HepG2 (cell line): ENCODE data around the gene ARMC3. TPM values are rescaled to one million over a fixed set of nuclear protein-coding genes. Genes with fewer than 3 reads are reported as not detected.
"Not testable (repeated sequence)": the region's sequence is repeated elsewhere in the genome, so short reads cannot be mapped to it uniquely, and the experiment has no call there.

Experiments
- ATAC-seq: fragments of 200-7000 bp; cut with Tn5 transposase; 3 replicates; pipeline ENCODE4 v1.9.1; 2020; ENCODE audit warnings: mild to moderate bottlenecking, moderate library complexity
- BruUV-seq: library from RNA; stranded (reverse); fragments of 400-500 nt; replicated peaks from 2 replicates; lab custom pipeline; 2021; lab: Mats Ljungman, UMichigan
- CTCF ChIA-PET: fragments of 300-600 bp; formaldehyde crosslinking; extraction: SDS; loops from one replicate; lab custom pipeline; 2021; ENCODE audit warnings: low total read pairs, inconsistent platforms, low intra/inter-chr PET ratio; lab: Yijun Ruan, JAX
- POLR2A ChIA-PET: fragments of 350-600 bp; sonication (Branson Sonifier 250); formaldehyde crosslinking; loops from one replicate; lab custom pipeline; 2020; ENCODE audit warnings: antibody characterized with exemption, inconsistent platforms; lab: Yijun Ruan, JAX
- DNase-seq: peaks from one replicate; pipeline ENCODE4 v3.0.0-alpha.2; 2015; ENCODE audit warnings: low spot score
- FAIRE-seq: peaks from 3 replicates; lab custom pipeline; 2011; peaks lifted over from hg19 to GRCh38; lab: Jason Lieb, UNC
- H2AFZ ChIP-seq: one replicate; pipeline ENCODE4 v1.6.1; 2011; ENCODE audit warnings: low read length, inconsistent platforms
- H3K27ac ChIP-seq: fragments of 300-600 bp; 3 replicates; pipeline ENCODE4 v1.8.0; 2011; ENCODE audit warnings: mixed run types, mild to moderate bottlenecking, mixed read lengths, low read length, inconsistent platforms; ENCODE audit not compliant: insufficient read depth; ENCODE audit errors: extremely low read length
- H3K27me3 ChIP-seq, 2 experiments: fragments of 200-600 bp in 1 of 2; 2 replicates in 1 of 2; 3 replicates in 1 of 2; pipeline versions ENCODE4 v1.6.0 to v1.8.0; 2011; ENCODE audit warnings: low read length in 2 of 2, mild to moderate bottlenecking in 2 of 2, moderate library complexity in 2 of 2, inconsistent platforms in 1 of 2; ENCODE audit not compliant: insufficient read depth in 2 of 2, control insufficient read depth in 1 of 2
- H3K36me3 ChIP-seq, 2 experiments: fragments of 200-600 bp in 1 of 2; replicated peaks in 1 of 2; 2 replicates in 1 of 2; 3 replicates in 1 of 2; pipeline versions ENCODE4 v1.5.1 to v1.8.0; 2011; ENCODE audit warnings: low read length in 2 of 2, inconsistent platforms in 1 of 2; ENCODE audit not compliant: insufficient read depth in 2 of 2, control insufficient read depth in 1 of 2
- H3K4me1 ChIP-seq: 2 replicates; pipeline ENCODE4 v1.5.1; 2012; ENCODE audit warnings: low read length, inconsistent platforms; ENCODE audit not compliant: insufficient read depth
- H3K4me2 ChIP-seq: 2 replicates; pipeline ENCODE4 v1.6.0; 2011; ENCODE audit warnings: low read depth, low read length, inconsistent platforms
- H3K4me3 ChIP-seq, 3 experiments: fragments of 200-600 bp in 1 of 3; sonication (generic), shearing (Covaris generic) in 1 of 3; replicated peaks in 1 of 3; 2 replicates each; pipeline ENCODE4 v1.5.1; 2011 to 2016; ENCODE audit warnings: low read length in 3 of 3, inconsistent platforms in 2 of 3, low read depth in 2 of 3, mild to moderate bottlenecking in 2 of 3, control low read depth in 1 of 3, mixed read lengths in 1 of 3; ENCODE audit not compliant: insufficient read depth in 1 of 3
- H3K79me2 ChIP-seq: one replicate; pipeline ENCODE4 v1.6.1; 2011; ENCODE audit warnings: low read length, inconsistent platforms; ENCODE audit not compliant: insufficient read depth
- H3K9ac ChIP-seq: 2 replicates; pipeline ENCODE4 v1.6.0; 2011; ENCODE audit warnings: mild to moderate bottlenecking, low read depth, low read length, inconsistent platforms; ENCODE audit not compliant: insufficient read depth
- H3K9me3 ChIP-seq: 2 replicates; pipeline ENCODE4 v1.5.1; 2012; ENCODE audit warnings: mild to moderate bottlenecking, low read length
- H4K20me1 ChIP-seq: 2 replicates; pipeline ENCODE4 v1.6.0; 2011; ENCODE audit warnings: inconsistent platforms, mild to moderate bottlenecking, low read length, moderate library complexity; ENCODE audit not compliant: insufficient read depth
- AHR ChIP-seq: IDR thresholded peaks from 2 replicates; pipeline ENCODE4 v1.6.1; 2018; ENCODE audit warnings: missing genetic modification reagents, missing compliant biosample characterization
- FOXO4 ChIP-seq: sonication (generic); formaldehyde crosslinking; conservative IDR thresholded peaks from 2 replicates; pipeline ENCODE4 v1.8.1; 2023; ENCODE audit warnings: missing genetic modification reagents
- NCOR1 ChIP-seq: fragments of 200-600 bp; sonication (generic); IDR thresholded peaks from 2 replicates; pipeline ENCODE4 v1.7.0; 2017; ENCODE audit warnings: antibody characterized with exemption, low read length, borderline replicate concordance
- RNF2 ChIP-seq: fragments of 450-650 bp; conservative IDR thresholded peaks from 2 replicates; pipeline ENCODE4 v1.6.1; 2016; ENCODE audit warnings: low read depth
- SP1 ChIP-seq, 2 experiments: fragments of 450-650 bp in 1 of 2; sonication (generic) in 1 of 2; formaldehyde crosslinking in 1 of 2; IDR thresholded peaks; 2 replicates each; pipeline versions ENCODE4 v1.4.0 to v1.6.1; 2016 to 2020; ENCODE audit warnings: missing genetic modification reagents in 1 of 2
- ZBTB38 ChIP-seq: sonication (generic); formaldehyde crosslinking; IDR thresholded peaks from 2 replicates; pipeline ENCODE4 v1.5.1; 2020; ENCODE audit warnings: mild to moderate bottlenecking, missing genetic modification reagents
- ZNF101 ChIP-seq: sonication (generic); formaldehyde crosslinking; IDR thresholded peaks from 2 replicates; pipeline ENCODE4 v1.4.0; 2020; ENCODE audit warnings: mild to moderate bottlenecking, low read depth, missing genetic modification reagents, borderline replicate concordance
- ZNF441 ChIP-seq: sonication (generic); formaldehyde crosslinking; IDR thresholded peaks from 2 replicates; pipeline ENCODE4 v1.7.0; 2021; ENCODE audit warnings: missing genetic modification reagents, borderline replicate concordance
- ZNF75D ChIP-seq: sonication (generic); formaldehyde crosslinking; IDR thresholded peaks from 2 replicates; pipeline ENCODE4 v1.8.1; 2023; ENCODE audit warnings: missing genetic modification reagents, mild to moderate bottlenecking, borderline replicate concordance
- WGBS: methylation state at CpG from one replicate; pipeline ENCODE4 v1.1.6; 2017; ENCODE audit warnings: low lambda C conversion rate; 5-methylcytosine and 5-hydroxymethylcytosine counted together
- in situ Hi-C: cut with HindIII; loops from 2 replicates; pipeline ENCODE4 v1.10.0; 2017; ENCODE audit warnings: low pct_unique_long_range_greater_than_20kb; ENCODE audit not compliant: extremely low pct_ligation_motif_present
- intact Hi-C: fragments of 100-400 bp; cut with micrococcal nuclease; formaldehyde crosslinking; loops from one replicate; pipeline ENCODE4 v1.10.0; 2022; ENCODE audit not compliant: unreplicated experiment
- polyA plus RNA-seq, 8 experiments: library from polyadenylated mRNA; depleted of rRNA in 3 of 8; stranded (reverse) in 7 of 8; unstranded in 1 of 8; fragments of >200 nt; fragmentation: Illumina TruSeq in 4 of 8; extraction: Trizol in 4 of 8; gene quantifications; 2 replicates each; pipeline versions ENCODE4 v1.2.1 to v1.2.3, GENCODE V29; 2011 to 2016; ENCODE audit warnings: low read depth in 4 of 8, missing spikeins in 1 of 8, mixed read lengths in 1 of 8; ENCODE audit not compliant: insufficient read depth in 1 of 8
- total RNA-seq, 5 experiments: library from RNA; depleted of rRNA; stranded (reverse); fragments of >200 nt; fragmentation: Illumina TruSeq; extraction: Trizol; gene quantifications; 2 replicates each; pipeline ENCODE4 v1.2.3, GENCODE V29; 2016; ENCODE audit warnings: low read depth in 1 of 5

Gene ARMC3
- total and polyA plus RNA-seq, 2 of the 13 experiments (the other 11 are each of a cell fraction or from before 2014, with no cell fraction given) = not detected

GRCh38 chr10:22900841-22901601 lies 26.8 kb upstream of the ARMC3 start:
- no peaks in the 10 kb centered on the region for H3K36me3 ChIP-seq
- FAIRE-seq = no peak

GRCh38 chr10:22902147-22902546 lies 25.7 kb upstream of the ARMC3 start:
- H3K9ac ChIP-seq, POLR2A ChIA-PET, ATAC-seq, H3K4me2 ChIP-seq, H3K36me3 ChIP-seq, H3K27ac ChIP-seq, in situ Hi-C loops, H3K4me1 ChIP-seq, CTCF ChIA-PET, DNase-seq, H3K27me3 ChIP-seq, H4K20me1 ChIP-seq, H2AFZ ChIP-seq, BruUV-seq, intact Hi-C loops, H3K9me3 ChIP-seq, FAIRE-seq, H3K4me3 ChIP-seq, H3K79me2 ChIP-seq: not testable (repeated sequence)
- WGBS = 2% methylated on average over 3 of the region's 3 CpGs

More at GRCh38 chr10:22900841-22901601, 26.8 kb upstream of the ARMC3 start:
- TF ChIP-seq AHR (CRISPR knock-in tag) = no peak
- TF ChIP-seq ZNF75D (CRISPR knock-in tag) = no peak
- TF ChIP-seq ZNF441 (CRISPR knock-in tag) = no peak
- no peak for TF ChIP-seq RNF2
- TF ChIP-seq ZBTB38 (CRISPR knock-in tag) = no peak
- TF ChIP-seq NCOR1 = no peak
- TF ChIP-seq ZNF101 = no peak
- TF ChIP-seq FOXO4 (CRISPR knock-in tag) = no peak
- TF ChIP-seq SP1 (IDR thresholded peaks at IDR 0.05) = no peak
- no peak for TF ChIP-seq SP1 (CRISPR knock-in tag; IDR thresholded peaks at IDR 0.05)
- no peak for ATAC-seq
- CTCF ChIA-PET = no interaction called here
- Histone ChIP-seq H3K9ac (no peak overlapping the region), H4K20me1 (no peaks in the 10 kb centered on the region), H3K79me2 (no peaks in the 10 kb centered on the region), H3K4me1 (no peaks in the 10 kb centered on the region), H3K4me3 (no peak overlapping the region), H3K27ac (no peak overlapping the region), H3K4me2 (no peak overlapping the region), H2AFZ (no peak overlapping the region), H3K9me3 (no peaks in the 10 kb centered on the region), H3K27me3 (no peaks in the 10 kb centered on the region; a peak in 1 of 5 replicates)
- intact Hi-C loops (no loop called here), in situ Hi-C loops (no loop called here)
- 2% methylated on average over 4 of the region's 4 CpGs for WGBS
- POLR2A ChIA-PET = no interaction called here
- no peak for DNase-seq
- BruUV-seq = no TSS peak
